H1 (cell line): ENCODE measurements around the gene CD180. TPM values are rescaled to one million over a fixed set of nuclear protein-coding genes. Genes with fewer than 3 reads are reported as not detected.

Source experiments
- CTCF ChIA-PET: fragments of 300-600 bp; sonication (Branson Sonifier 250); formaldehyde crosslinking; loops from one replicate; lab custom pipeline; 2021; ENCODE audit not compliant: partially characterized antibody; lab: Charles Lee
- POLR2A ChIA-PET: fragments of 300-600 bp; sonication (Branson Sonifier 250); formaldehyde crosslinking; loops from one replicate; lab custom pipeline; 2021; ENCODE audit warnings: inconsistent platforms; ENCODE audit not compliant: partially characterized antibody; lab: Charles Lee
- DNase-seq, 2 experiments: peaks; one replicate each; pipeline versions ENCODE4 v3.0.0 to v3.0.0-alpha.2; 2010 to 2022; ENCODE audit warnings: low spot score in 2 of 2, low read depth in 1 of 2, mixed read lengths in 1 of 2
- FAIRE-seq: peaks from 2 replicates; lab custom pipeline; 2011; peaks lifted over from hg19 to GRCh38; lab: Jason Lieb, UNC
- H2AFZ ChIP-seq: 2 replicates; pipeline ENCODE4 v1.8.1; 2012; ENCODE audit warnings: low read length, inconsistent platforms
- H2AK5ac ChIP-seq: 2 replicates; pipeline ENCODE4 v1.6.1; 2013; ENCODE audit warnings: low read depth, low read length
- H2BK120ac ChIP-seq: replicated peaks from 2 replicates; pipeline ENCODE3; 2013; ENCODE audit warnings: low read depth, low read length, inconsistent platforms
- H2BK12ac ChIP-seq: 2 replicates; pipeline ENCODE4 v1.6.1; 2013; ENCODE audit warnings: low read depth, low read length
- H2BK15ac ChIP-seq: 2 replicates; pipeline ENCODE4 v1.6.1; 2013; ENCODE audit warnings: low read length
- H2BK20ac ChIP-seq: 2 replicates; pipeline ENCODE4 v1.6.1; 2013; ENCODE audit warnings: low read length
- H2BK5ac ChIP-seq: 2 replicates; pipeline ENCODE4 v1.6.1; 2013; ENCODE audit warnings: low read depth, low read length
- H3K14ac ChIP-seq: 2 replicates; pipeline ENCODE4 v1.6.1; 2013; ENCODE audit warnings: inconsistent platforms; ENCODE audit not compliant: insufficient read length
- H3K18ac ChIP-seq: 2 replicates; pipeline ENCODE4 v1.6.1; 2013; ENCODE audit warnings: low read length; ENCODE audit errors: extremely low read depth
- H3K23ac ChIP-seq: 2 replicates; pipeline ENCODE4 v1.6.1; 2013; ENCODE audit warnings: inconsistent platforms; ENCODE audit not compliant: insufficient read length
- H3K23me2 ChIP-seq: 2 replicates; pipeline ENCODE4 v1.6.1; 2013; ENCODE audit warnings: low read depth, low read length
- H3K27ac ChIP-seq: 2 replicates; pipeline ENCODE4 v1.6.1; 2011; ENCODE audit warnings: low read depth, low read length, inconsistent platforms
- H3K27me3 ChIP-seq, 4 experiments: replicated peaks in 1 of 4; 1 replicate in 1 of 4; 2 replicates in 3 of 4; pipeline versions ENCODE4 v1.6.1 to v1.8.1; 2011 to 2013; ENCODE audit warnings: low read length in 3 of 4, mild to moderate bottlenecking in 3 of 4, inconsistent platforms in 2 of 4, mixed read lengths in 2 of 4, moderate library complexity in 1 of 4; ENCODE audit not compliant: control insufficient read depth in 3 of 4, insufficient read depth in 3 of 4; ENCODE audit errors: extremely low read depth in 1 of 4
- H3K36me3 ChIP-seq, 4 experiments: 2 replicates each; pipeline versions ENCODE4 v1.6.1 to v1.8.1; 2011 to 2013; ENCODE audit warnings: mild to moderate bottlenecking in 4 of 4, low read length in 3 of 4, moderate library complexity in 2 of 4, control low read depth in 1 of 4, inconsistent platforms in 1 of 4; ENCODE audit not compliant: insufficient read depth in 4 of 4, control insufficient read depth in 2 of 4
- H3K4ac ChIP-seq: replicated peaks from 2 replicates; pipeline ENCODE3; 2013; ENCODE audit warnings: low read length, low read depth, mixed read lengths, inconsistent platforms; ENCODE audit not compliant: insufficient read length
- H3K4me1 ChIP-seq, 4 experiments: replicated peaks in 1 of 4; 1 replicate in 1 of 4; 2 replicates in 3 of 4; pipeline versions ENCODE4 v1.6.1 to v1.8.1; 2011 to 2013; ENCODE audit warnings: low read length in 3 of 4, inconsistent platforms in 2 of 4, mixed read lengths in 1 of 4; ENCODE audit not compliant: insufficient read depth in 4 of 4, control insufficient read depth in 3 of 4
- H3K4me2 ChIP-seq, 2 experiments: 2 replicates each; pipeline versions ENCODE4 v1.6.1 to v1.8.1; 2011 to 2013; ENCODE audit warnings: low read depth in 2 of 2, low read length in 2 of 2, control low read depth in 1 of 2, inconsistent platforms in 1 of 2, mild to moderate bottlenecking in 1 of 2; ENCODE audit not compliant: insufficient read depth in 1 of 2
- H3K4me3 ChIP-seq, 4 experiments: fragments of 200-600, 300-600 bp in 1 of 4; sonication (generic), shearing (Covaris generic), sonication (Bioruptor Twin) in 1 of 4; 2 replicates each; pipeline versions ENCODE4 v1.5.1 to v1.8.1; 2011 to 2016; ENCODE audit warnings: low read length in 4 of 4, low read depth in 3 of 4, control low read depth in 2 of 4, inconsistent platforms in 2 of 4, mild to moderate bottlenecking in 2 of 4, mixed read lengths in 1 of 4, moderate library complexity in 1 of 4; ENCODE audit not compliant: insufficient read depth in 2 of 4; ENCODE audit errors: extremely low read depth in 1 of 4
- H3K56ac ChIP-seq: replicated peaks from 2 replicates; pipeline ENCODE3; 2013; ENCODE audit warnings: low read depth, mild to moderate bottlenecking, mixed read lengths, low read length, inconsistent platforms; ENCODE audit not compliant: insufficient read length
- H3K79me1 ChIP-seq: 2 replicates; pipeline ENCODE4 v1.6.1; 2013; ENCODE audit warnings: low read depth, low read length, control low read depth
- H3K79me2 ChIP-seq, 2 experiments: 2 replicates each; pipeline versions ENCODE4 v1.6.1 to v1.8.1; 2012 to 2013; ENCODE audit warnings: low read length in 2 of 2, mild to moderate bottlenecking in 2 of 2, inconsistent platforms in 1 of 2; ENCODE audit not compliant: insufficient read depth in 2 of 2, control insufficient read depth in 1 of 2
- H3K9ac ChIP-seq, 4 experiments: replicated peaks in 1 of 4; 1 replicate in 1 of 4; 2 replicates in 3 of 4; pipeline versions ENCODE4 v1.6.1 to v1.8.1; 2011 to 2013; ENCODE audit warnings: low read depth in 3 of 4, low read length in 3 of 4, control low read depth in 2 of 4, mild to moderate bottlenecking in 2 of 4, moderate library complexity in 2 of 4, inconsistent platforms in 1 of 4; ENCODE audit errors: extremely low read depth in 1 of 4
- H3K9me3 ChIP-seq, 2 experiments: 2 replicates each; pipeline versions ENCODE4 v1.6.1 to v1.8.1; 2012 to 2013; ENCODE audit warnings: mild to moderate bottlenecking in 2 of 2, moderate library complexity in 2 of 2, control low read depth in 1 of 2, inconsistent platforms in 1 of 2, low read depth in 1 of 2, low read length in 1 of 2, mixed read lengths in 1 of 2; ENCODE audit not compliant: insufficient read depth in 2 of 2
- H4K20me1 ChIP-seq, 2 experiments: replicated peaks in 1 of 2; 2 replicates each; pipeline versions ENCODE3 to v1.8.1; 2011 to 2013; ENCODE audit warnings: inconsistent platforms in 2 of 2, low read length in 2 of 2, mild to moderate bottlenecking in 1 of 2; ENCODE audit not compliant: insufficient read depth in 2 of 2, control insufficient read depth in 1 of 2
- H4K5ac ChIP-seq: 2 replicates; pipeline ENCODE4 v1.6.1; 2013; ENCODE audit warnings: low read length, low read depth, mixed read lengths, inconsistent platforms; ENCODE audit not compliant: insufficient read length
- H4K8ac ChIP-seq: 2 replicates; pipeline ENCODE4 v1.8.0; 2013; ENCODE audit warnings: mild to moderate bottlenecking, moderate library complexity, low read length, inconsistent platforms; ENCODE audit not compliant: insufficient read depth; ENCODE audit errors: extremely low read depth
- H4K91ac ChIP-seq: replicated peaks from 2 replicates; pipeline ENCODE3; 2013; ENCODE audit warnings: low read length, mixed read lengths, inconsistent platforms; ENCODE audit not compliant: insufficient read length
- BACH1 ChIP-seq: IDR thresholded peaks from 2 replicates; pipeline ENCODE4 v1.6.1; 2012; ENCODE audit warnings: low read length, improper control_type of control experiment
- CHD2 ChIP-seq: IDR thresholded peaks from 2 replicates; pipeline ENCODE4 v1.6.1; 2012; ENCODE audit warnings: low read length, improper control_type of control experiment
- GABPA ChIP-seq: IDR thresholded peaks from 2 replicates; pipeline ENCODE4 v1.6.1; 2011; ENCODE audit warnings: mild to moderate bottlenecking, low read length, moderate library complexity, borderline replicate concordance; ENCODE audit not compliant: insufficient read depth
- KDM4A ChIP-seq: IDR thresholded peaks from one replicate; pipeline ENCODE4 v1.7.1; 2012; ENCODE audit warnings: low read depth, mild to moderate bottlenecking, moderate library complexity, low read length, inconsistent platforms; ENCODE audit not compliant: severe bottlenecking
- NRF1 ChIP-seq: IDR thresholded peaks from 2 replicates; pipeline ENCODE4 v1.6.1; 2011; ENCODE audit warnings: mild to moderate bottlenecking, low read depth, low read length, improper control_type of control experiment
- RBBP5 ChIP-seq: IDR thresholded peaks from 2 replicates; pipeline ENCODE4 v1.7.1; 2012; ENCODE audit warnings: low read depth, mild to moderate bottlenecking, inconsistent platforms, low read length, moderate library complexity, borderline replicate concordance
- SAP30 ChIP-seq: fragments of 300-600 bp; sonication (generic); IDR thresholded peaks from 2 replicates; pipeline ENCODE4 v1.7.1; 2012; ENCODE audit warnings: low read length, moderate library complexity, mild to moderate bottlenecking, inconsistent platforms; ENCODE audit not compliant: insufficient read depth, insufficient replicate concordance
- SIRT6 ChIP-seq: IDR thresholded peaks from one replicate; pipeline ENCODE4 v1.7.1; 2012; ENCODE audit warnings: low read length, inconsistent platforms
- SIX5 ChIP-seq: IDR thresholded peaks from 2 replicates; pipeline ENCODE4 v1.6.1; 2011; ENCODE audit warnings: mild to moderate bottlenecking, low read depth, low read length
- SP4 ChIP-seq: IDR thresholded peaks from 2 replicates; pipeline ENCODE4 v1.6.1; 2012; ENCODE audit warnings: low read length, inconsistent platforms
- TBP ChIP-seq: IDR thresholded peaks from 2 replicates; pipeline ENCODE4 v1.6.1; 2011; ENCODE audit warnings: low read depth, low read length, improper control_type of control experiment
- WGBS, 2 experiments: shearing (Covaris generic) in 1 of 2; methylation state at CpG; one replicate each; pipeline versions ENCODE4 v1.1.6 to v1.1.7; 2013 to 2015; ENCODE audit warnings: low lambda C conversion rate in 2 of 2, mixed read lengths in 2 of 2, inconsistent platforms in 1 of 2, low coverage in 1 of 2, missing lambda C conversion rate in 1 of 2; ENCODE audit not compliant: insufficient replicate concordance in 2 of 2, insufficient coverage in 1 of 2, insufficient read length in 1 of 2; ENCODE audit errors: extremely low coverage in 1 of 2, missing lambda C conversion rate in 1 of 2; 5-methylcytosine and 5-hydroxymethylcytosine counted together
- polyA plus RNA-seq, 7 experiments: library from polyadenylated mRNA; depleted of rRNA in 3 of 7; stranded (reverse) in 5 of 7; unstranded in 2 of 7; fragments of >200 nt in 5 of 7; fragments of 200-250 nt in 2 of 7; gene quantifications; 1 replicate in 5 of 7; 2 replicates in 1 of 7; 4 replicates in 1 of 7; pipeline versions ENCODE4 v1.2.1 to v1.2.3, GENCODE V29; 2011 to 2013; ENCODE audit warnings: missing spikeins in 2 of 7, mixed read lengths in 2 of 7
- total RNA-seq: library from RNA; stranded (reverse); fragmentation: NEBNext Ultra II Directional; extraction: Animal tissue kit (Norgen Biotek cat#: 25700); gene quantifications from 2 replicates; pipeline ENCODE4 v1.2.1, GENCODE V29; 2021
- TF ChIP-seq, protein P1 (sequence below): IDR thresholded peaks from 2 replicates; pipeline ENCODE4 v1.6.1; 2011; ENCODE audit warnings: low read length, improper control_type of control experiment

The CD180 gene
- total and polyA plus RNA-seq, 2 of the 8 experiments (the other 6 are each of a cell fraction or from before 2014, with no cell fraction given) = not detected

DNA sequence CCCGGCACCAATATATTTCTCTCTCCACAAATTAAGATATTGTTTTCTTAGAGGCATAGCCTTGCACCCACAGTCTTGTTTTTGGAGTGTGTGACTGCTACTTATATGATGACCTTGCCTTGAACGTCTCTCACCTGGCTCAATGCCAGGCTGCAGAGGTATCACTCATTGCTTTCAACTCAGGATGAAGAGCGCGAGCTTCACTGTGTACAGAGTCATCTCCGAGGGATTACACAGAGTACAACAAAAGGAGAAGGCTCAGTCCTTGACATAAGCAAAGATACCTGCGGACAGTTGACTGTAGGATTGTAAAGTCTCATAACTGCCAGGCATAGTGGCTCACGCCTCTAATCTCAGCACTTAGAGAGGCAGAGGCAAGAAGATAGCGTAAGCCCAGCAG lies 53.8 kb downstream of the CD180 start:
- Histone ChIP-seq H2BK15ac (no peak overlapping the region), H3K18ac (no peak overlapping the region), H3K4ac (no peak overlapping the region), H3K14ac (no peak overlapping the region), H3K36me3 (peaks cover 0 to 3% (median 0%) of the 10 kb centered on the region in 4 experiments; a peak in 1 of 8 replicates), H2AK5ac (no peak overlapping the region), H4K8ac (no peak overlapping the region), H4K91ac (no peak overlapping the region), H3K27me3 (no peaks in the 10 kb centered on the region), H2BK20ac (no peak overlapping the region), H3K27ac (no peak overlapping the region), H3K79me1 (no peaks in the 10 kb centered on the region), H3K9me3 (no peaks in the 10 kb centered on the region), H4K20me1 (no peaks in the 10 kb centered on the region), H4K5ac (no peak overlapping the region), H3K23ac (no peak overlapping the region), H3K9ac (no peak overlapping the region), H3K4me2 (no peak overlapping the region), H2BK5ac (no peak overlapping the region), H3K56ac (no peak overlapping the region), H3K23me2 (no peaks in the 10 kb centered on the region), H2AFZ (no peak overlapping the region), H2BK12ac (no peak overlapping the region), H3K4me3 (no peak overlapping the region), H2BK120ac (no peak overlapping the region), H3K79me2 (no peaks in the 10 kb centered on the region), H3K4me1 (no peaks in the 10 kb centered on the region)
- DNase-seq (no peak), FAIRE-seq (no peak)
- CTCF ChIA-PET = interaction anchor here (0.6 to 0.8 kb wide), 2 partner anchors 14 to 131 kb away, joined by 3 read pairs; no protein-coding TSS in a partner anchor
- POLR2A ChIA-PET = interaction anchor here (0.7 kb wide), 1 partner anchor 272 kb away, joined by 3 read pairs; no protein-coding TSS in a partner anchor
- WGBS, 2 experiments = 89% methylated on average over 8 of the region's 8 CpGs; no CpG with 5 or more reads in 1 of the 2 experiments
- TF ChIP-seq SIX5 = no peak
- TF ChIP-seq RBBP5 = no peak
- TF ChIP-seq TBP = no peak
- TF ChIP-seq CHD2 = no peak
- no peak for TF ChIP-seq KDM4A
- TF ChIP-seq, protein P1, sequence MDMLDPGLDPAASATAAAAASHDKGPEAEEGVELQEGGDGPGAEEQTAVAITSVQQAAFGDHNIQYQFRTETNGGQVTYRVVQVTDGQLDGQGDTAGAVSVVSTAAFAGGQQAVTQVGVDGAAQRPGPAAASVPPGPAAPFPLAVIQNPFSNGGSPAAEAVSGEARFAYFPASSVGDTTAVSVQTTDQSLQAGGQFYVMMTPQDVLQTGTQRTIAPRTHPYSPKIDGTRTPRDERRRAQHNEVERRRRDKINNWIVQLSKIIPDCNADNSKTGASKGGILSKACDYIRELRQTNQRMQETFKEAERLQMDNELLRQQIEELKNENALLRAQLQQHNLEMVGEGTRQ = no peak
- TF ChIP-seq SP4 = no peak
- TF ChIP-seq GABPA = no peak
- no peak for TF ChIP-seq NRF1
- TF ChIP-seq SIRT6 = no peak
- no peak for TF ChIP-seq SAP30
- TF ChIP-seq BACH1 = no peak
